ENCODE data around the gene TPMT. TPM values are rescaled to one million over a fixed set of nuclear protein-coding genes. Genes with fewer than 3 reads are reported as not detected.
A peak's percentile ranks its signal among the peaks of the same experiment; 100 is the strongest.

The TPMT gene
- total and polyA plus RNA-seq, 9 donors = 4.2 to 11.5 (median 5.4) TPM

DNA sequence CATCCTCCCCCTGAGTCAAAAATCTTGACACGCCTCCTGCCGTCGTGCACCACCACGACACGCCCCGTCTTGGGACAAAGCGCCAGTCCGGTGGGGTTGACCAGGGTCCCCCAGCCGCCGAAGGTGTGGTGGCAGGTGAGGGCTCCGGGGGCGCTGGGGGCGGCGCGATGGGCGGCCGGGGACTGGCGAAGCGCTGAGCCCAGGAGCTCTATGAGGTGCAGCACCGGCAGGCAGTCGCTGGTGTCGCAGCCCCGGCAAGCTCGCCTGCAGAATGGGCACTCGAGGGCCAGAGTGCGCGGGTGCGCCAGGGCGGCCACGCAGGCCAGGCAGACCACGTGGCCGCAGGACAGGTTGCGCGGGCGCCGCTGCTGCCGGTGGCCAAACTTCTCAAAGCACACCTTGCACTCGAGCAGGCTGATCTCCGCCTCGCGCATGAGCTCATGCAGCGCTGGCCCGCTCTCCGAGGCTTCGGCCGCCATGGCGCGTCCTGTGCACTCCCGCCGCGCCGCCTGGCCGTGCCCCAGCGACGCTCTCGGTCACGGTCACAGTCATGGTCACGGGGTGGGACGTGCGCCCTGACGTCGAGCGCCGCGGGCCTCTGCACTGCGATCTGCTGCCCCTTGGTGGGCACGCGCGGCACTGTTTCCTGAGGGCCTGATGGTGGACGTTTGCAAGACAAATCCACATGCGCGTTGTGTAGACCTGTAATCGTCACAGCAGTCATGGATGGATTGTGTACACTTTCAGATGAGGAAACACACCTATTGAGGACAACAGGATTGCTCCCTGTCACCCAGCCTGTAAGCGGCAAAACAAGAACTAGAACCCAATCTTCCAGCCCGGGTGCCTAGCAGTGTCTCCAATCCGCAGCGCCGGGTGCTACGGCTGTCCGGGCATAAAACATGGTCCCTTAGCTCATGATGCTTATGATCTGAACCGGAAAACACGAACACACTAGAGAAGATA lies 32.5 kb downstream of the TPMT start, which contains the start of gene NHLRC1:
NHLRC1 (minus strand) TSS at position 550 of the 966 bp plus-strand sequence; CDS start at position 479, 71 bp downstream.
- Histone ChIP-seq H3K9me3 (no peaks in the 10 kb centered on the region), H3K4me3 (peak within 1 kb of the TSS; percentile 60), H3K27ac (no peak within 1 kb of the TSS), H3K27me3 (no peaks in the 10 kb centered on the region), H3K4me1 (ENCODE audit: insufficient read depth) (peaks cover 3% of the 10 kb centered on the region), H3K36me3 (no peaks in the 10 kb centered on the region)
- intact Hi-C loops (cut with DNase I) = loop anchor here in 2 of 4 donors (5.0 to 10.0 kb wide), 3 partner anchors 135 to 968 kb away; partner anchors contain the start of gene KIF13A (in 1 of the 2)
- TF ChIP-seq EP300 (IDR thresholded peaks at IDR 0.05) = no peak
- TF ChIP-seq, protein P1, sequence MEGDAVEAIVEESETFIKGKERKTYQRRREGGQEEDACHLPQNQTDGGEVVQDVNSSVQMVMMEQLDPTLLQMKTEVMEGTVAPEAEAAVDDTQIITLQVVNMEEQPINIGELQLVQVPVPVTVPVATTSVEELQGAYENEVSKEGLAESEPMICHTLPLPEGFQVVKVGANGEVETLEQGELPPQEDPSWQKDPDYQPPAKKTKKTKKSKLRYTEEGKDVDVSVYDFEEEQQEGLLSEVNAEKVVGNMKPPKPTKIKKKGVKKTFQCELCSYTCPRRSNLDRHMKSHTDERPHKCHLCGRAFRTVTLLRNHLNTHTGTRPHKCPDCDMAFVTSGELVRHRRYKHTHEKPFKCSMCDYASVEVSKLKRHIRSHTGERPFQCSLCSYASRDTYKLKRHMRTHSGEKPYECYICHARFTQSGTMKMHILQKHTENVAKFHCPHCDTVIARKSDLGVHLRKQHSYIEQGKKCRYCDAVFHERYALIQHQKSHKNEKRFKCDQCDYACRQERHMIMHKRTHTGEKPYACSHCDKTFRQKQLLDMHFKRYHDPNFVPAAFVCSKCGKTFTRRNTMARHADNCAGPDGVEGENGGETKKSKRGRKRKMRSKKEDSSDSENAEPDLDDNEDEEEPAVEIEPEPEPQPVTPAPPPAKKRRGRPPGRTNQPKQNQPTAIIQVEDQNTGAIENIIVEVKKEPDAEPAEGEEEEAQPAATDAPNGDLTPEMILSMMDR (IDR thresholded peaks at IDR 0.05) = peak; percentile 73 to 91 (median 86)
- peak; percentile 20 for TF ChIP-seq POLR2A (IDR thresholded peaks at IDR 0.05)
- peak; percentile 81 to 89 (median 84) for DNase-seq
- WGBS, 3 donors = 13 to 17% (median 15%) methylated on average over 51 to 82 of the region's 82 CpGs

- peak in 2 of 5 donors; percentile 17 to 25 for DNase-seq
- Histone ChIP-seq H3K4me1 (ENCODE audit: insufficient read depth) (peaks cover 3% of the 10 kb centered on the region), H3K36me3 (no peaks in the 10 kb centered on the region), H3K4me3 (peak overlapping the region; percentile 60), H3K9me3 (no peaks in the 10 kb centered on the region), H3K27me3 (no peaks in the 10 kb centered on the region), H3K27ac (no peak overlapping the region)
- no peak for TF ChIP-seq POLR2A (IDR thresholded peaks at IDR 0.05)
- TF ChIP-seq EP300 (IDR thresholded peaks at IDR 0.05) = no peak
- TF ChIP-seq, protein P1 (IDR thresholded peaks at IDR 0.05) = no peak
- 59 to 67% (median 63%) methylated on average over 19 of the region's 19 CpGs for WGBS, 3 donors
- intact Hi-C loops (cut with DNase I) = loop anchor here in 2 of 4 donors (5.0 to 10.0 kb wide), 3 partner anchors 134 to 967 kb away; partner anchors contain the start of gene KIF13A (in 1 of the 2)
Observed at GRCh38 chr6:18121580-18122127, 33.2 kb downstream of the TPMT start.

- Histone ChIP-seq H3K27ac (no peak overlapping the region), H3K4me3 (no peak overlapping the region), H3K36me3 (no peaks in the 10 kb centered on the region), H3K4me1 (ENCODE audit: insufficient read depth) (peaks cover 3% of the 10 kb centered on the region), H3K9me3 (no peaks in the 10 kb centered on the region), H3K27me3 (no peaks in the 10 kb centered on the region)
- no peak for TF ChIP-seq EP300 (IDR thresholded peaks at IDR 0.05)
- TF ChIP-seq, protein P1 (IDR thresholded peaks at IDR 0.05) = no peak
- no peak for TF ChIP-seq POLR2A (IDR thresholded peaks at IDR 0.05)
- no peak for DNase-seq
- 64 to 87% (median 72%) methylated on average over 5 of the region's 5 CpGs for whole genome bisulfite sequencing, 3 donors
- intact Hi-C loops (cut with DNase I) = no loop called here
Observed at GRCh38 chr6:18119236-18119635, 35.6 kb downstream of the TPMT start.

- H3K9me3 ChIP-seq = no peaks in the 10 kb centered on the region
- peaks cover 3% of the 10 kb centered on the region for H3K4me1 ChIP-seq (ENCODE audit: insufficient read depth)
- no peak overlapping the region for H3K27ac ChIP-seq
- TF ChIP-seq, protein P1 (IDR thresholded peaks at IDR 0.05) = no peak
- TF ChIP-seq POLR2A (IDR thresholded peaks at IDR 0.05) = no peak
- no peak for TF ChIP-seq EP300 (IDR thresholded peaks at IDR 0.05)
- intact Hi-C loops (cut with DNase I) = no loop called here
- H3K4me3 ChIP-seq = no peak overlapping the region
- 60 to 72% (median 67%) methylated on average over 3 of the region's 3 CpGs for WGBS, 3 donors
- no peak for DNase-seq
- H3K36me3 ChIP-seq = no peaks in the 10 kb centered on the region
- H3K27me3 ChIP-seq = no peaks in the 10 kb centered on the region
Observed at GRCh38 chr6:18118330-18118729, 36.5 kb downstream of the TPMT start.
